Peyer's patch (tissue), 4 donors: ENCODE data around the gene PRDM5.

ENCODE experiments used
- CTCF ChIP-seq, 6 experiments: fragments of 450-650 bp in 4 of 6; fragments of 200-600 bp in 2 of 6; sonication (generic) in 1 of 6; IDR thresholded peaks; one replicate each; pipeline ENCODE4 v1.5.1; 2017 to 2019; ENCODE audit warnings: antibody characterized with exemption in 6 of 6, mild to moderate bottlenecking in 3 of 6, moderate library complexity in 1 of 6
- POLR2A ChIP-seq, 2 donors: fragments of 450-650 bp; IDR thresholded peaks; one replicate each; pipeline ENCODE4 v1.5.1; 2017; ENCODE audit warnings: antibody characterized with exemption in 2 of 2, mild to moderate bottlenecking in 2 of 2, moderate library complexity in 2 of 2

DNA sequence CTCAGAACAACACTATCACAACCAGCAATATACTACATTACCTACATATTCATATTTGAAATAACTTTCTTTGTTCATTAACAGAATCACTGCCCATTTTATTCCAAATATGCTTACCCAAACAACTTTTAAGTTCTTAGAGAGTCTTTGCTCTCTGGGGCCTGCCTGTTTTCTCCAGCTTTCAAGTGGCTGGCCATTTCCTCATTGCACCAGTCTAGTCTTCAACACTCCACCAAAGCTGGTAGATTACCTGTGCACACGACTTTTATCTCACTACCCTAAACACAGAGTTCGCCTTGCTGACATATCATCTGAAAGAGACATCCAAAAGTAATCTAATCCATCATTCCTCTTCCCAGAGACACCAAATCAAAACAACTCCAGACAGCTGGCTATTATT, 66.2 kb downstream of the PRDM5 start:
- TF ChIP-seq POLR2A (IDR thresholded peaks at IDR 0.05): no peak
- TF ChIP-seq CTCF (IDR thresholded peaks at IDR 0.05): no peak
